Mucosa of descending colon (tissue), 3 donors: Measurements from ENCODE around the gene SLC25A33. TPM values are rescaled to one million over a fixed set of nuclear protein-coding genes. Genes with fewer than 3 reads are reported as not detected.
"Not testable (repeated sequence)": the region's sequence is repeated elsewhere in the genome, so short reads cannot be mapped to it uniquely, and the experiment has no call there.

Experiments
- ATAC-seq: fragments of 200-7000 bp; cut with Tn5 transposase; one replicate; pipeline ENCODE4 v1.9.1; 2020; ENCODE audit warnings: mild to moderate bottlenecking, moderate library complexity
- DNase-seq, 3 donors: peaks; one replicate each; pipeline ENCODE4 v3.0.0-alpha.2; 2020
- H3K36me3 ChIP-seq: fragments of 200-600 bp; one replicate; pipeline ENCODE4 v1.8.0; 2021; ENCODE audit warnings: low read depth, mild to moderate bottlenecking
- H3K4me1 ChIP-seq: fragments of 200-600 bp; one replicate; pipeline ENCODE4 v1.8.0; 2021; ENCODE audit warnings: low read depth, mild to moderate bottlenecking
- H3K4me3 ChIP-seq: fragments of 200-600 bp; one replicate; pipeline ENCODE4 v1.8.0; 2021; ENCODE audit warnings: mild to moderate bottlenecking
- H3K9me3 ChIP-seq: fragments of 200-600 bp; one replicate; pipeline ENCODE4 v1.8.0; 2021; ENCODE audit warnings: mild to moderate bottlenecking
- intact Hi-C, 2 donors: fragments of 100-400 bp; cut with DNase I in 1 of 2; cut with micrococcal nuclease in 1 of 2; formaldehyde crosslinking; loops; one replicate each; pipeline versions ENCODE4 v1.11.0 to v1.11.1; 2022; cut with DNase I, micrococcal nuclease
- total RNA-seq, 3 donors: library from RNA; stranded (reverse); fragmentation: NEBNext Ultra II Directional in 2 of 3; extraction: Animal tissue kit (Norgen Biotek cat#: 25700) in 2 of 3; gene quantifications; one replicate each; pipeline versions ENCODE4 v1.2.1 to v1.2.4, GENCODE V29; 2021 to 2023
- TF ChIP-seq, protein P1 (sequence below): fragments of 200-600 bp; IDR thresholded peaks from one replicate; pipeline ENCODE4 v1.8.0; 2022; ENCODE audit warnings: antibody characterized with exemption, mild to moderate bottlenecking
- donor health status: DM: no; HTN: no; CAD: no; lungs with moderate emphysema.
- donor health status: DM: no; HTN: no; CAD: no.
- donor health status: DM: no; HTN: yes; CAD: no.

SLC25A33 gene
- total RNA-seq, 3 donors from 2014 or later, result 4.8 to 5.9 (median 5.7) TPM

DNA sequence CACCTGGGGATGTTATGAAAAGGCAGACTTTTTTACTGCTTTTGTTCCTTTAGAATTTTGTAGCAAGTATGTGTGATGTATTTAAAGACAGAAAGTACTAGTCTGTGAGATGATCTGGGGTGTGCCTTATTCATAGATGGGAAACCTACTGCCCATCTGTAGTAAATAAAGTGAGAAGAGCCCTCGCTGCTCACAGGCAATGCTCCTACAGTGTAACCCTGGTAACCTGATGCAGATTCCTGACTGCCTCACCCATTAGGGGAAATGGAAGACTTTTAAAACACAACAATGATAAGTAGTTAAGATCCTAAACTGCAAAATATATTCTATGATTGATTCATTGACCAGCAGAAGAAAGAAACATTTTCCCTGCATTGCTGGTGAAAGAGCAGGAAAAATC is 30.0 kb downstream of the SLC25A33 start:
- TF ChIP-seq, protein P1, sequence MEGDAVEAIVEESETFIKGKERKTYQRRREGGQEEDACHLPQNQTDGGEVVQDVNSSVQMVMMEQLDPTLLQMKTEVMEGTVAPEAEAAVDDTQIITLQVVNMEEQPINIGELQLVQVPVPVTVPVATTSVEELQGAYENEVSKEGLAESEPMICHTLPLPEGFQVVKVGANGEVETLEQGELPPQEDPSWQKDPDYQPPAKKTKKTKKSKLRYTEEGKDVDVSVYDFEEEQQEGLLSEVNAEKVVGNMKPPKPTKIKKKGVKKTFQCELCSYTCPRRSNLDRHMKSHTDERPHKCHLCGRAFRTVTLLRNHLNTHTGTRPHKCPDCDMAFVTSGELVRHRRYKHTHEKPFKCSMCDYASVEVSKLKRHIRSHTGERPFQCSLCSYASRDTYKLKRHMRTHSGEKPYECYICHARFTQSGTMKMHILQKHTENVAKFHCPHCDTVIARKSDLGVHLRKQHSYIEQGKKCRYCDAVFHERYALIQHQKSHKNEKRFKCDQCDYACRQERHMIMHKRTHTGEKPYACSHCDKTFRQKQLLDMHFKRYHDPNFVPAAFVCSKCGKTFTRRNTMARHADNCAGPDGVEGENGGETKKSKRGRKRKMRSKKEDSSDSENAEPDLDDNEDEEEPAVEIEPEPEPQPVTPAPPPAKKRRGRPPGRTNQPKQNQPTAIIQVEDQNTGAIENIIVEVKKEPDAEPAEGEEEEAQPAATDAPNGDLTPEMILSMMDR, result no peak
- no peak for DNase-seq
- no peaks in the 10 kb centered on the region for H3K36me3 ChIP-seq
- intact Hi-C loops, result no loop called here
- H3K9me3 ChIP-seq, result no peaks in the 10 kb centered on the region
- no peak for ATAC-seq
- no peak overlapping the region for H3K4me3 ChIP-seq
- H3K4me1 ChIP-seq, result no peaks in the 10 kb centered on the region

DNA sequence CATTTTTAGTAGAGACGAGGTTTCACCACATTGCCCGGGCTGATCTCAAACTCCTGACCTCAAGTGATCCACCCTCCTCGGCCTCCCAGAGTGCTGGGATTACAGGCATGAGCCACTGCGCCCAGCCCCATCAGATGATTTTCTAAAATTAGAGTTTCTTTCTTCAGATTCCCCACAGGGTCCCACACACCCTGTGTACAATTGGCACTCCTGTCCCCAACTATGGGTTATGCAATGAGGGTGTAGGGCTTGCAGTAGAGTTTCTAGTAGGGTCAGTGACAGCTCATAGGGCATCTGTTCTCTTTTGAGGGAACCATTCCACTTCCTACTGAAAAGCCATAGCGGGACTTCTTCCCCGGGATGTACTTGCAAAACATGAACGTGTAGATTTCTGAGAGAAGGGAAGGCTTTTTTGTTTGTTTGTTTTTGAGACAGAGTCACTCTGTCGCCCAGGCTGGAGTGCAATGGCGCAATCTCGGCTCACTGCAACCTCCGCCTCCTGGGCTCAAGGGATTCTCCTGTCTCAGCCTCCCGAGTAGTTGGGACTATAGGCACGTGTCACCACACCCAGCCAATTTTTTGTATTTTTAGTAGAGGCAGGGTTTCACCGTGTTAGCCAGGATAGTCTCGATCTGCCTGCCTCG is 31.7 kb downstream of the SLC25A33 start:
- not testable (repeated sequence) for DNase-seq, ATAC-seq, H3K4me3 ChIP-seq, H3K36me3 ChIP-seq, H3K4me1 ChIP-seq, H3K9me3 ChIP-seq
- intact Hi-C loops, result loop anchor here in 1 of 2 donors (5.0 kb wide), 1 partner anchor 74 kb away; no protein-coding TSS in a partner anchor

DNA sequence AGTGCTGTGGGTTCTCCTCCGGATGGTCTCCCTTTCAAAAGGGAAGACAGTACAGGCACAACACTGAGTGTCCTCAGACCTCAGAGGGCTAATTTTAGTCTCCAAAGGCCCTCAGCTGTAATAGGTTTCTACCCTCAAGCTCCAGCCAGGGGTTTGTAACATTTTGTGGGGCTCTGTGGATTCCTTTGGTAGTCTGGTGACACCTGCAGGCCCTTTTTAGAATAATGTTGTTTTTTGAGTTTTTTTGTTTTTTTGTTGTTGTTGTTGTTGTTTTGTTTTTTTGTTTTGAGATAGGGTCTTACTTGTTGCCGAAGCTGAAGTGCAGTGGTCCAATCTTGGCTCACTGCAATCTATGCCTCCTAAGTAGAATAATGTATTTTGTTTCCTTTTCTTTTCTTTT is 34.5 kb downstream of the SLC25A33 start:
- ATAC-seq (no peak), DNase-seq (no peak)
- Histone ChIP-seq H3K9me3 (no peaks in the 10 kb centered on the region), H3K4me3 (no peak overlapping the region), H3K36me3 (no peaks in the 10 kb centered on the region), H3K4me1 (no peaks in the 10 kb centered on the region)
- intact Hi-C loops, result loop anchor here (2.0 to 5.0 kb wide), 2 partner anchors 76 to 79 kb away; no protein-coding TSS in a partner anchor
- TF ChIP-seq, protein P1, result no peak

DNA sequence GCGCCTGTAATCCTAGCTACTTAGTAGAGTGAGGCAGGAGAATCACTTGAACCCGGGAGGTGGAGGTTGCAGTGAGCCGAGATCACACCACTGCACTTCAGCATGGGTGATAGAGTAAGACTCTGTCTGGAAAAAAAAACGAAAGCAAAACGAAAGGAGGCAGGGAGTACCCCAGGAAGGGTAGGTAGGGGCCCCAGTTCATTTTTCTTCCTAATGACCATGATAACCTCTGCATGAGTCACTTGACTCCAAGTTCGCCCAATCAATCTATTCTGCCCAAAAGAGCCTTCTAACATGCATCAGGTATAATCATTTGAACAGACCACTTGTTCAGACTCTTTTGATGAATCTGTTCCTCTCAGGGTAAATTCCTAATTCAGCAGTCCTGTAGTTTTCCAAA is 36.2 kb downstream of the SLC25A33 start:
- Histone ChIP-seq H3K4me3 (no peak overlapping the region), H3K9me3 (no peaks in the 10 kb centered on the region), H3K4me1 (no peaks in the 10 kb centered on the region), H3K36me3 (no peaks in the 10 kb centered on the region)
- intact Hi-C loops, result no loop called here
- DNase-seq (no peak), ATAC-seq (no peak)
- TF ChIP-seq, protein P1, result no peak

DNA sequence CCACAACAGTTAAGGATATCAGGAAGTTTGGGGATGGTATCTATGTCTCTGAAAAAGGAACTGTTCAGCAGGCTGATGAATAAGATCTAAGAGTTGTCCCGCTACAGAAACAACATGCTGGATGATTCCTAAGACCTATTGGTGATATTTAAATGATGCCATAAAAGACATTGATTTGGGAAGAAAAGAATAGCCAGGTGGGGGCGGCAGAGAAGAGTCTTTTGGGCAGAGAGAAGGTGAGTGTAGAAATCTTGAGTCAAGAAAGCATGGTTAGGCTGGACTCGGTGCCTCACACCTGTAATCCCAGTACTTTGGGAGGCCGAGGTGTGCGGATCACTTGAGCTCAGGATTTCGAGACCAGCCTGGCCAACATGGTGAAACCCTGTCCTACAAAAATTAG is 37.6 kb downstream of the SLC25A33 start:
- peaks cover 4% of the 10 kb centered on the region for H3K36me3 ChIP-seq
- H3K4me3 ChIP-seq, result no peak overlapping the region
- ATAC-seq (no peak), DNase-seq (no peak)
- intact Hi-C loops, result no loop called here
- H3K4me1 ChIP-seq, result no peaks in the 10 kb centered on the region
- no peaks in the 10 kb centered on the region for H3K9me3 ChIP-seq
- TF ChIP-seq, protein P1, result no peak

DNA sequence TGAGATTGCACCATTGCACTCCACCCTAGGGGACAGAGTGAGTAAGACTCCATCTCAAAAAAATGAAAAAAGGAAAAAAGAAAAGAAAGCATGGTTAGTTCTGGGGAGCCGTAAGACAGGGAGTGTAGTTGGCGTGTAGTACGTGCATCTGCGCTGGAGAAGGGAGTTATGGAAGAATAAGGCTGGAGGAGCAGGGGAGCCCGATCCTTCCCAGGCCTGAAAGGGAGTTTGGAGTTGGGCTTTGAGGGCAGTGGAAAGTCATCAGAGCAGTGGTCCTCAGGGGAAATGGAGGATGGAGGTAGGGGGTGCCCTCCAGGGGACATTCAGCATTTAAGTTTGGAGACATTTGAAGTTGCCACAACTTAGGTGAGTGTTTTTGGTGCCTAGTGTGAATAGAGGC is 38.2 kb downstream of the SLC25A33 start:
- ATAC-seq (no peak), DNase-seq (no peak)
- intact Hi-C loops, result no loop called here
- no peaks in the 10 kb centered on the region for H3K4me1 ChIP-seq
- H3K36me3 ChIP-seq, result peaks cover 4% of the 10 kb centered on the region
- no peaks in the 10 kb centered on the region for H3K9me3 ChIP-seq
- TF ChIP-seq, protein P1, result no peak
- H3K4me3 ChIP-seq, result no peak overlapping the region
